ENCODE results near the gene F8A3.
"Not testable (repeated sequence)": the region's sequence is repeated elsewhere in the genome, so short reads cannot be mapped to it uniquely, and the experiment has no call there.

The F8A3 gene

DNA sequence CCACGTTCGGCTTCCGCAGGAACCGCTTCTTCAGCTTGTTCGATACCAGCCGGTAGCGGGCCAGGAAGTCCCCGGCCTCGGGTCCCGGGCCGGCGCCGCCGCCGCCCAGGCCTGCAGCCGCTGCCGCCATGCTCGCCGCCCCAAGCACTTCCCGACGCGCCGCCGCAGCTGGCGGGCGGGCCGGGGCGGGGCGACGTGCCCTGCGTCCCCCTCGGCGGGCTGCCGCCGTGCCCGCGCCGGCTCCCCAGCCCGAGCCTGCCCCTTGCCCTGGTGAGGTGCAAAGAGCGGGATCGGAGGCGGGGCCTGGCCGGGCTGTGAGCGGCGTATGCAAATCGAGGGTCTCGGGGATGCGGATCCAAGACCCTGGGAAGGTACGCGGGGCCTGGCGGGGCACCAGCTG, at the start of gene F8A3:
TSS of gene F8A3 (minus strand) at position 150 of the 400 bp plus-strand sequence. CDS start at position 130, 20 bp downstream.
- not testable (repeated sequence) for H3K9me3 ChIP-seq (ENCODE audit: control insufficient read depth in 2 of 2, low read length in 2 of 2); H3K4me3 ChIP-seq (ENCODE audit: low read length in 2 of 2); H3K27me3 ChIP-seq (ENCODE audit: control insufficient read depth in 2 of 2, insufficient read depth in 2 of 2, low read length in 2 of 2); H3K27ac ChIP-seq (ENCODE audit: low read depth in 2 of 2, low read length in 2 of 2); H3K36me3 ChIP-seq (ENCODE audit: control insufficient read depth in 2 of 2, insufficient read depth in 2 of 2, low read length in 2 of 2); H3K4me1 ChIP-seq (ENCODE audit: control insufficient read depth in 2 of 2, insufficient read depth in 2 of 2, low read length in 2 of 2); H3K9ac ChIP-seq (ENCODE audit: low read depth in 1 of 2, low read length in 2 of 2)

DNA sequence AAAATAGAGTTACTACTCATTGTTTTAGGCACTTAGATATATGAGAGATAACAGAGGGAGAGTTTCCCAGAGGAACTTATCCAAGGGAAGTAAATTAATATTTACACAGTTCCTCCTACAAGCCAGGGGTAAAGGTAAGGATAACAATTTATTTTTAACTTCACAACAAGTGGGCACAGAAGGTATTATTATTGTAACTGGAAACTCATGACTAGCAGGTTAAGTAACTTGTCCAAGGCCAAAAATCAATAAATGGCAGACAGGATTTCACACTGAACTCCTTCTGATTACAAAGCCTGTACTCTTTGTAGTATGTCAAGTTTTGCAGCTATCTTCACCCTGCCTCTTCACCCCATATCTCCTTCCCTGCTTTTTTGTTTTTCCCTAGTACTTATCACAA, 46.9 kb upstream of the F8A3 start:
- no peak overlapping the region for H3K9ac ChIP-seq (ENCODE audit: low read depth in 1 of 2, low read length in 2 of 2)
- H3K4me1 ChIP-seq (ENCODE audit: control insufficient read depth in 2 of 2, insufficient read depth in 2 of 2, low read length in 2 of 2), result no peaks in the 10 kb centered on the region
- no peaks in the 10 kb centered on the region for H3K9me3 ChIP-seq (ENCODE audit: control insufficient read depth in 2 of 2, low read length in 2 of 2)
- no peaks in the 10 kb centered on the region for H3K27me3 ChIP-seq (ENCODE audit: control insufficient read depth in 2 of 2, insufficient read depth in 2 of 2, low read length in 2 of 2)
- no peak overlapping the region for H3K4me3 ChIP-seq (ENCODE audit: low read length in 2 of 2)
- no peaks in the 10 kb centered on the region for H3K36me3 ChIP-seq (ENCODE audit: control insufficient read depth in 2 of 2, insufficient read depth in 2 of 2, low read length in 2 of 2)
- H3K27ac ChIP-seq (ENCODE audit: low read depth in 2 of 2, low read length in 2 of 2), result no peak overlapping the region

DNA sequence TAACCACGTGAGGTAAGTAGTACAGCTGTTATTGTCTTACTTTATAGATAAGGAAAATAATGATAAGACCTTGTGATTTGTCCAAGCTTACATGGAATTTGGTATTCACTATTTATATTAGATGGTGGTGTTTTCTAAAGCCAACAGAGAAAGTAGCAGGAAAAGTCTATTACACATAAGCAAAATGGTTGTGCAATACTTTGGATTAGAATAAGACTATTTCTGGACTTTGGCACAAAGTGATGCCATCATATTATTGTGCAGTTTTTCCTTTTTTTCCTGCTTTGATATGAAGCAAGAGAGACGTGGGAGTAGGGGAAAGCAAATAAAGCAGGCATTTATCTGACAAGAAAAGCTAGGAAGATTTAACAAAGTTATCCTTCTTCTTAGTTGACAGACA, 36.7 kb upstream of the F8A3 start:
- H3K4me3 ChIP-seq (ENCODE audit: low read length in 2 of 2); H3K9me3 ChIP-seq (ENCODE audit: control insufficient read depth in 2 of 2, low read length in 2 of 2); H3K36me3 ChIP-seq (ENCODE audit: control insufficient read depth in 2 of 2, insufficient read depth in 2 of 2, low read length in 2 of 2); H3K27ac ChIP-seq (ENCODE audit: low read depth in 2 of 2, low read length in 2 of 2); H3K9ac ChIP-seq (ENCODE audit: low read depth in 1 of 2, low read length in 2 of 2); H3K27me3 ChIP-seq (ENCODE audit: control insufficient read depth in 2 of 2, insufficient read depth in 2 of 2, low read length in 2 of 2); H3K4me1 ChIP-seq (ENCODE audit: control insufficient read depth in 2 of 2, insufficient read depth in 2 of 2, low read length in 2 of 2): not testable (repeated sequence)

DNA sequence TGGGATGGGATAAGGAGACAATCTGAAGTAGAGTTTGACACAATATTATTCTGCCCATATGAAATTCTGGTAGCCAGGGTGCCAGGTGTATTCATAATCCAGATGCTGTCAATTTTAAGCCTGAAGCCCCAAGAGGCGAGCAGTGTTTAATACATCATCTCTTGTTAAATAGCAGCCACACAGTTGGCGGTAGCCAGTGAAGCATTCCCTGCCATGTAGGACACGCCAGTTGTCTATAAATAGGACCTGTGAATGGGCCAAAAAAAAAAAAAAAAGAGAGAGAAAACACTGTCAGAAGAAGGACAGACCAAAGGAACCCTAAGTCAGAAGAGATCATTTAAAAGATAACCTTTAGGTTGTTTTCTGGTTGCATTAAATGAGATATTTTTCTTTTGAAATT, 33.0 kb upstream of the F8A3 start:
- not testable (repeated sequence) for H3K9ac ChIP-seq (ENCODE audit: low read depth in 1 of 2, low read length in 2 of 2); H3K36me3 ChIP-seq (ENCODE audit: control insufficient read depth in 2 of 2, insufficient read depth in 2 of 2, low read length in 2 of 2); H3K4me1 ChIP-seq (ENCODE audit: control insufficient read depth in 2 of 2, insufficient read depth in 2 of 2, low read length in 2 of 2); H3K27me3 ChIP-seq (ENCODE audit: control insufficient read depth in 2 of 2, insufficient read depth in 2 of 2, low read length in 2 of 2); H3K4me3 ChIP-seq (ENCODE audit: low read length in 2 of 2); H3K27ac ChIP-seq (ENCODE audit: low read depth in 2 of 2, low read length in 2 of 2); H3K9me3 ChIP-seq (ENCODE audit: control insufficient read depth in 2 of 2, low read length in 2 of 2)

DNA sequence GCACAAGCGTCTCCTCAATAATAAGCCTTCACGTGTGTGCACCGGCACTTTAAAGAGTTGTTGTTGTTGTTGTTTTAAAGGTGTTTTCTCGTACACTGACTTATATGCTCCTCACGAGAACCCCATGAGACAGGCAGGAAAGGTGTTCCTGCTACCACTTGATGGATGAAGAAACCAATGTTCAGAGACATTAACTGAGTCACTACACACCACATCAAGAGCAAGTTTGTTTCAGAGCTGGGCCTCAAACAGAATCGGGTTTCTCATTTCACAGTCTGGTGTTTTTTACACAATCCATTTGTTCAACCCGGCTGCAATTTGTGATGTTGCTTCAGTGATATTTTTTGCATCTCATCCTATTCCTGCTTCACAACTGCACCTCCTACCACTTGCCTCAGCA, 18.7 kb upstream of the F8A3 start:
- H3K9ac ChIP-seq (ENCODE audit: low read depth in 1 of 2, low read length in 2 of 2); H3K36me3 ChIP-seq (ENCODE audit: control insufficient read depth in 2 of 2, insufficient read depth in 2 of 2, low read length in 2 of 2); H3K27ac ChIP-seq (ENCODE audit: low read depth in 2 of 2, low read length in 2 of 2); H3K4me1 ChIP-seq (ENCODE audit: control insufficient read depth in 2 of 2, insufficient read depth in 2 of 2, low read length in 2 of 2); H3K9me3 ChIP-seq (ENCODE audit: control insufficient read depth in 2 of 2, low read length in 2 of 2); H3K4me3 ChIP-seq (ENCODE audit: low read length in 2 of 2); H3K27me3 ChIP-seq (ENCODE audit: control insufficient read depth in 2 of 2, insufficient read depth in 2 of 2, low read length in 2 of 2): not testable (repeated sequence)

DNA sequence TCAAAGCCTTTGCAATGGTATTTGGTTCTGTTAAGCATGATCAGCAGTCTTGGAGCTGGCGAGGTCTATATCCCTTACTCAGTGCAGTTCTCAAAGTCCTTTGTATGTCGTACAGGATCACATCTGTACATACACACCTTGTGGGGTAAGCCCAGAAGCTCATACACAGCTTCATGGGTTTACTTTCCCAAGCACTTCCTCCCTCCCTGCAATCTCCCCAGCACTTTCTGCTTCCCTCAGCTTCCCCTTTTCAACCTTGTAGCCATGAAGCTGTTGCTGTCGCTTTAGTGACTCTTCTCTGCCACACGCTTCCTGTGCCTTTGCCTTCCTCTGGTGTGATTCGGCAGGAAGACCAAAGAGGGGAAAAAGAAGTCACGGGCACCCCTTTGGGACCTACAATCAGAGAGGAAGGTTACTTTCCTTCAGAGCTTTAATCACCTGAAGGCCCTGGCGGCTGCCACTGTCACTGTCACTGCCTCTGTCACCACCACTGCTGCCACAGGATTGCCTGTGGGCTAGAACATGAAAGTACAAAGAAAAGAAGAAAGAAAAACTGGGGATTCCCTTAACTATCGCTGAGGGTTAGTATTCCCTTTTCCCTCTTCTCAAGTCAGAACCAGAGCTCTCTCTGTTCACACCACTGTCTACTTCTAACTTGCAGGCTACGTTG, 8.0 kb upstream of the F8A3 start:
- H3K9me3 ChIP-seq (ENCODE audit: control insufficient read depth in 2 of 2, low read length in 2 of 2); H3K27ac ChIP-seq (ENCODE audit: low read depth in 2 of 2, low read length in 2 of 2); H3K27me3 ChIP-seq (ENCODE audit: control insufficient read depth in 2 of 2, insufficient read depth in 2 of 2, low read length in 2 of 2); H3K9ac ChIP-seq (ENCODE audit: low read depth in 1 of 2, low read length in 2 of 2); H3K4me3 ChIP-seq (ENCODE audit: low read length in 2 of 2); H3K4me1 ChIP-seq (ENCODE audit: control insufficient read depth in 2 of 2, insufficient read depth in 2 of 2, low read length in 2 of 2); H3K36me3 ChIP-seq (ENCODE audit: control insufficient read depth in 2 of 2, insufficient read depth in 2 of 2, low read length in 2 of 2): not testable (repeated sequence)

DNA sequence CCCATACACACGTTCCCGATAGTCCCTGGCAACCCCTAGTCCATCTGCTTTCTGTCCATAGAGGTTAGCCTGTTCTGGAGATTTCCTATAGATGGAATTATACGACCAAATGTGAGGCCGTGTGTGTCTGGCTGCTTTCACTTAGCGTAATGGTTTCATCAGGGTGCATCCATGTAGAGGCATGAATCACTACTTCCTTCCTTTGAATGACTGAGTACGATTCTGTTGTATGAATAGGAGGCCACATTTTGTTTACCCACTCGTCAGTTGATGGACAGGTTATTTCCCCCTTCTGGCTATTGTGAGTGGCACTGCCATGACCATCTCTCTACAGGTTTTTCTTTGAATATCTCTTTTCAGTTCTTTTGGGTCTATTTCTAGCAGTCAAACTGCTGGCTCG, 2.1 kb upstream of the F8A3 start:
- not testable (repeated sequence) for H3K27ac ChIP-seq (ENCODE audit: low read depth in 2 of 2, low read length in 2 of 2); H3K4me1 ChIP-seq (ENCODE audit: control insufficient read depth in 2 of 2, insufficient read depth in 2 of 2, low read length in 2 of 2); H3K36me3 ChIP-seq (ENCODE audit: control insufficient read depth in 2 of 2, insufficient read depth in 2 of 2, low read length in 2 of 2); H3K4me3 ChIP-seq (ENCODE audit: low read length in 2 of 2); H3K27me3 ChIP-seq (ENCODE audit: control insufficient read depth in 2 of 2, insufficient read depth in 2 of 2, low read length in 2 of 2); H3K9ac ChIP-seq (ENCODE audit: low read depth in 1 of 2, low read length in 2 of 2); H3K9me3 ChIP-seq (ENCODE audit: control insufficient read depth in 2 of 2, low read length in 2 of 2)

DNA sequence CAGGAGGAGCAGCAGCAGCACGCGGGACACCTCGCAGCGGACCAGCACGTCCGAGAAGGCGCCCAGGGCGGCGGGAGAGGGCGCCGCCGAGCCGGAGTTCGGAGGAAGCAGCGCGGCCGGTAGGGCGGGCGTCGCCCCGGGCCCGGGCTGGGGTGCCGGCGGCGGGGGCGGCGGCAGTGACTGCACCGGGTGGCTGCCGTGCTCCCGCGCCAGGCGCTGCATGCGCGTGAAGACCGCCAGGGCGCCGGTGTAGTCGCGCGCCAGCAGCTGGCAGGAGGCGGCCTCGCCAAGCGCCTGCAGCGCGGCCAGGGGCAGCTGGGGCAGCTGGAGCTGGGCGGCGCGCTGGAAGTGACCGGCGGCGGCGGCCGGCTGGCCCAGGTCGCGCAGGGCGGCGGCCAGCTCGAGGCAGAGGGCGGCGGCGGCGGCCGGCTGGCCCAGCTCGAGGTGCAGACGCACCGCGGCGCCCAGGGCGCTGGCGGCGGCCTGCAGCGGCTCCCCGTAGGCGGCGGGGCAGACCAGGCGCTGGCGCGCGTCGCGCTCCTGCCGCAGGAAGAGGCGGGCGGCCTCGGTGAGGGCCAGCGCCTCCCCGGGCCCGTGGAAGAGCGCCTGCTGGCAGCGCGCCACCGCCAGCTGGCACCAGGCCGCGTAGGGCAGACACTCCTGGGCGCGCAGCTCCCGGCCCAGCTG, 516 bp downstream of the F8A3 start:
- not testable (repeated sequence) for H3K4me3 ChIP-seq (ENCODE audit: low read length in 2 of 2); H3K9ac ChIP-seq (ENCODE audit: low read depth in 1 of 2, low read length in 2 of 2); H3K9me3 ChIP-seq (ENCODE audit: control insufficient read depth in 2 of 2, low read length in 2 of 2); H3K4me1 ChIP-seq (ENCODE audit: control insufficient read depth in 2 of 2, insufficient read depth in 2 of 2, low read length in 2 of 2); H3K36me3 ChIP-seq (ENCODE audit: control insufficient read depth in 2 of 2, insufficient read depth in 2 of 2, low read length in 2 of 2); H3K27me3 ChIP-seq (ENCODE audit: control insufficient read depth in 2 of 2, insufficient read depth in 2 of 2, low read length in 2 of 2); H3K27ac ChIP-seq (ENCODE audit: low read depth in 2 of 2, low read length in 2 of 2)

DNA sequence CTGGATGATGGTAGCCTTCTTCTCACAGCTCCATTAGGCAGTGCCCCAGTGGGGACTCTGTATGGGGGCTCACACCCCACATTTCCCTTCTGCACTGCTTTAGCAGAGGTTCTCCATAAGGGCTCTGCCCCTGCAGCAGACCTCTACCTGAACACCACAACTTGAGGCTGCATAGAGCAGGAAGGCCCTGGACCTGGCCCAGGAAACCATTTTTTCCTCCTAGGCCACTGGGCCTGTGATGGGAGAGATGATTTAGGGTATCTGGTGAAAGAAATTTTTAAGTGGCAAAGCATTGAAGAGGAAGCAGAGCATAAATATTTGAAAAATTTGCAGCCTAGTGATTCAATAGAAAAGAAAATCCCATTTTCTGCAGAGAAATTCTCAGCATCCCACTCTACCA, 17.3 kb downstream of the F8A3 start:
- H3K9ac ChIP-seq (ENCODE audit: low read depth in 1 of 2, low read length in 2 of 2), result no peak overlapping the region
- H3K27me3 ChIP-seq (ENCODE audit: control insufficient read depth in 2 of 2, insufficient read depth in 2 of 2, low read length in 2 of 2), result no peaks in the 10 kb centered on the region
- H3K9me3 ChIP-seq (ENCODE audit: control insufficient read depth in 2 of 2, low read length in 2 of 2), result peaks cover 0 to 7% of the 10 kb centered on the region in 2 donors
- no peaks in the 10 kb centered on the region for H3K36me3 ChIP-seq (ENCODE audit: control insufficient read depth in 2 of 2, insufficient read depth in 2 of 2, low read length in 2 of 2)
- H3K4me3 ChIP-seq (ENCODE audit: low read length in 2 of 2), result no peak overlapping the region
- H3K27ac ChIP-seq (ENCODE audit: low read depth in 2 of 2, low read length in 2 of 2), result no peak overlapping the region
- H3K4me1 ChIP-seq (ENCODE audit: control insufficient read depth in 2 of 2, insufficient read depth in 2 of 2, low read length in 2 of 2), result no peaks in the 10 kb centered on the region

DNA sequence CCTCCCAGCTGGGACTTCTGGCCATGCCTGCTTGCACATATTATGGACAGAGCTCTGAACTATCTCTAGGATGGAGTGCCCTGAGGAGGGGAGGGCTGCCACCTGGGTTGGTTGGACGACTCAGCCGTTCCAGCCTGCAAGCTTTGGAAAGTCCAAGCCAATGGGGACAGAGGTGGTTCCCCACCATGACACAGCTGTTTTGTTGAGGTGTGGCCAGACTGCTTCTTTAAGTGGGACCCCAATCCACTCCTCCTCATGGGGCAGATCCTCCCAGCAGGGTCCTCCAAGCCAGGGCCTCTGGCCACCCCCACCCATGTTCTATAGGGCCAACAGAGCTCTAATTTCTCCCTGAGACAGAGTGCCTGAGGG, 22.7 kb downstream of the F8A3 start:
- Histone ChIP-seq H3K36me3 (ENCODE audit: control insufficient read depth in 2 of 2, insufficient read depth in 2 of 2, low read length in 2 of 2) (no peaks in the 10 kb centered on the region), H3K4me3 (ENCODE audit: low read length in 2 of 2) (no peak overlapping the region), H3K9me3 (ENCODE audit: control insufficient read depth in 2 of 2, low read length in 2 of 2) (peaks cover 0 to 2% of the 10 kb centered on the region in 2 donors), H3K4me1 (ENCODE audit: control insufficient read depth in 2 of 2, insufficient read depth in 2 of 2, low read length in 2 of 2) (no peaks in the 10 kb centered on the region), H3K27me3 (ENCODE audit: control insufficient read depth in 2 of 2, insufficient read depth in 2 of 2, low read length in 2 of 2) (no peaks in the 10 kb centered on the region), H3K27ac (ENCODE audit: low read depth in 2 of 2, low read length in 2 of 2) (no peak overlapping the region), H3K9ac (ENCODE audit: low read depth in 1 of 2, low read length in 2 of 2) (no peak overlapping the region)

Data from mucosa of rectum (tissue), 2 donors.